ENCODE data around the gene RFX3.

DNA sequence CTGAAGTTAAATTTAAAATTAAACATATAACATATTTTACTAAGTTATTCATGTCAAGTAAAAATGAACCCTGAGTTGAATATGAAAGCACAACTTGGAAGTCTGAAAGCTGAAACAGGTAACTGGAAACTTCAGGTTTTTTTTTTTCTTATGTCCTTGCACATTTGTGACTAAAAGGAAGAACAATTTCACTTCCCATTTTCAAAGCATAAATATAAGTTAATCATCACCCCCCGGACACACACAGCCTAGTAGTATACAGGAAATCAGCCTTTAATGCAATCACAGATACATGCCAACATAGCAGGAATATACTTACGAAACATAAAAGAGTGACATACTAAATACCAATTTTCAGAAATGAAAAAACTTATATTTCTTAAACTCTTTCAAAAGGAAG, 225.9 kb downstream of the RFX3 start:
- TF ChIP-seq POLR2A (IDR thresholded peaks at IDR 0.05) (no peak), CTCF (IDR thresholded peaks at IDR 0.05) (no peak)

All from body of pancreas (tissue), 4 donors.